NCI-H1417 (cell line): ENCODE data around the gene IL3.
A peak's percentile ranks its signal among the peaks of the same experiment; 100 is the strongest.

Source experiments
- DNase-seq, 3 experiments: peaks; one replicate each; lab custom pipeline; 2025; lab: John Stamatoyannopoulos, UW

Gene IL3, protein sequence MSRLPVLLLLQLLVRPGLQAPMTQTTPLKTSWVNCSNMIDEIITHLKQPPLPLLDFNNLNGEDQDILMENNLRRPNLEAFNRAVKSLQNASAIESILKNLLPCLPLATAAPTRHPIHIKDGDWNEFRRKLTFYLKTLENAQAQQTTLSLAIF

DNA sequence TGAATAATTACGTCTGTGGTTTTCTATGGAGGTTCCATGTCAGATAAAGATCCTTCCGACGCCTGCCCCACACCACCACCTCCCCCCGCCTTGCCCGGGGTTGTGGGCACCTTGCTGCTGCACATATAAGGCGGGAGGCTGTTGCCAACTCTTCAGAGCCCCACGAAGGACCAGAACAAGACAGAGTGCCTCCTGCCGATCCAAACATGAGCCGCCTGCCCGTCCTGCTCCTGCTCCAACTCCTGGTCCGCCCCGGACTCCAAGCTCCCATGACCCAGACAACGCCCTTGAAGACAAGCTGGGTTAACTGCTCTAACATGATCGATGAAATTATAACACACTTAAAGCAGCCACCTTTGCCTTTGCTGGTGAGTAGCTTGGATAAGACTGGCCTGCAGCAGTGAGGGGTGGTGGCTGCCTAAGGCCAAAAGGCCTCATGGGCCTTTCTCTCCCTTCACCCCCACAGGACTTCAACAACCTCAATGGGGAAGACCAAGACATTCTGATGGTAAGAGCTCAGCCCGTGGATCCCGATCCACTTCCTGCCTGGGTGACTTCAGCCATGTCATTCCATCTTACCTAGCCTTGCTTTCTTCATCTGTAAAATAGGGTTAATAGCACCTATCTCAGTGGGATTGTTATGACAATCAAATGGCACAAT lies at the start of gene IL3:
Gene IL3 (plus strand): TSS at position 155 of the 661 bp plus-strand sequence. CDS start 52 bp downstream, at position 207.
- no peak for DNase-seq

DNA sequence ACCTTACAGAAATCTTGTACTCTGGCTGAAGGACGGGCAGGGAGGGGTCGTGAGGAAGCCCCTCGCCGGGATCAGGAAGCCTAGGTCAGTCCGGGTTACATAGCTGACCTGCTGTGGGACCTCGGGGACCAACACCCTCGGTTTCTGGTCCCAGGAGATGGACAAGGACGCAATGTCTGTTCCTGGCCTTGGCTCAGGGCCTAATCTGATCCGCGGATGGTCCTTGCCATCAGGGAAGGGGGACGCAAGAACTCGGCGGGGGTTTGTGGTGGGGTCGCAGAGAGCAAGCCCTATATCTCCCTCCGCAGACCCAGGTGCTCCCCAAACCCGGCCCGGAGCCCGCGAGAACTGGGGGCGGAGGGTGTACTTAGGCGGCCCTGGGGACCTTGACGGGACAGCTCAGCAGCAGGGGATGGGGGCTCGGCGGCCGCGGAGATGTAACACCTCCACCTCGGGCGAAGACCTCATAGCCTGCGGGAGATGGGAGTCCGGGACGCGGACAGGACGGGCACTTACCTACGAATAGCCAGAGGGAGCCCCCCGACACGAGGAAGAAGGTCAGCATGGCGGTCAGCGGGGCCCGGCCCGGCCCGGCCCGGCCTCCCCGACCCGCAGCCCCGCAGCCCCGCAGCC lies 49.4 kb upstream of the IL3 start:
- peak in 2 of 3 experiments; percentile 18 to 37 for DNase-seq

DNA sequence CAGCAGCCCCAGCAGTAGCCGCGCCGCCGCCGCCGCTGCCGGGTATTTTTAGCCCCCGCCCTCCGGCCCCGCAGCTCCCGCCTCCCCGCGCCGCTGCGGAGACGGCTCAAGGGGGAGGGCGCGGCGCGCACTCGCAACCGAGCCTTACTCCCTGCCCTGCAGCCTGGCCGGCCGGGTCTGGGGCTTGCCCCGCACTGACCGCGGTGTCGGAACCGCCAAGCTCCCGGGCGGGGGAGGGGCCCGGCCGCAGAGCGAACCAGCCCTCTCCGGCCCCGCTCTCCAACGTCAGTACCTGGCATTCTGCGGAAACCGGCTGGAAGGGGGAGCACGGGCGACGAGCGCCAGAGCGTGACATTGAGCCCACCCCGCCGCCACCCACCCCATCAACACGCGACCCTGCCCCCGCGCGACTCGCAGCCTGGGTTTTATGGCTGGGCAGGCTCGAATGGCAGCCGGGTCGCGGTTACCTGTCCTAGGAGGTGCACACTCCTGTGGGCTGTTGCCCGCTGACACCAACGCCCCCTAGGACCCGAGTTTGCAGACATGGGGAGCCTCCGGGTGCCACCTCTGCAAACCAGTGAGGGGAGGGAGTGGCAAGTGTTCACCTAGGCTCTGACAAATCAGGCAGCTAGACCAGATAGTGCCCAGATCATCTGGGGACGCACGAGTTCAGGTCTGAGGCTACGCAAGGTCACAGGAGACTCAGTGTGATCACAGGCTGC lies 48.7 kb upstream of the IL3 start, which contains the start of gene ACSL6:
Gene ACSL6 (minus strand): TSS at position 37 of the 722 bp plus-strand sequence. CDS start 105 bp downstream, outside the sequence.
- DNase-seq: peak in 2 of 3 experiments; percentile 47 to 54

DNA sequence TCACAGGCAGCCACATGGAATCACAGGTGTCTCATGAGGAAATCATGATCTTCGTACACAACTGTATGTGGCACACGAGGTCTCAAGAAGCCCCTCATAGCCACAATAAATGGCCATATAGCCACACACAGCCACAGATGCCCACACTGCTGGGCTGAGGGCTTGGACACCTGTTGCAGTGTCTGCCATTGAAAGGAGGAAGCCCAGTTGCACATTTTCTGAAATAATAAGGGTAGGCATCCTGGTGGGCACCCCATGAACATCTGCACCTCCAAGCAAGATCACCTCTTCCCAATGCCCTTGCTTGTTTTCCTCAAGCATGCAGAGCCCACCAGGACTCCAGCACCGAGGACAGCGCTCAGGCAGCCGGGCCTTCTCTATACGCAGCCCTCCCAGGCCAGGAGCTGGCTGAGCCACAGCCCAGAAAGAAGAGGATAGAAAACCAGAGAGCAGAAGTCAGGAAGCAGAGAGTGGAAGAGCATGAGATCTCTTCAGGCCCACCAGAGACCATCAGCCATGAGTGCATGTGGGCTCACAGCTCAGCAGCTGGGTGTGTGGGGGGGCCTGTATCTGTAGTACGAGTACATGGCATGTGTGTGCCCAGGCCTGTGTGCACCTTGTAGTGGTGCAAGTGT lies 48.0 kb upstream of the IL3 start:
- DNase-seq: no peak

DNA sequence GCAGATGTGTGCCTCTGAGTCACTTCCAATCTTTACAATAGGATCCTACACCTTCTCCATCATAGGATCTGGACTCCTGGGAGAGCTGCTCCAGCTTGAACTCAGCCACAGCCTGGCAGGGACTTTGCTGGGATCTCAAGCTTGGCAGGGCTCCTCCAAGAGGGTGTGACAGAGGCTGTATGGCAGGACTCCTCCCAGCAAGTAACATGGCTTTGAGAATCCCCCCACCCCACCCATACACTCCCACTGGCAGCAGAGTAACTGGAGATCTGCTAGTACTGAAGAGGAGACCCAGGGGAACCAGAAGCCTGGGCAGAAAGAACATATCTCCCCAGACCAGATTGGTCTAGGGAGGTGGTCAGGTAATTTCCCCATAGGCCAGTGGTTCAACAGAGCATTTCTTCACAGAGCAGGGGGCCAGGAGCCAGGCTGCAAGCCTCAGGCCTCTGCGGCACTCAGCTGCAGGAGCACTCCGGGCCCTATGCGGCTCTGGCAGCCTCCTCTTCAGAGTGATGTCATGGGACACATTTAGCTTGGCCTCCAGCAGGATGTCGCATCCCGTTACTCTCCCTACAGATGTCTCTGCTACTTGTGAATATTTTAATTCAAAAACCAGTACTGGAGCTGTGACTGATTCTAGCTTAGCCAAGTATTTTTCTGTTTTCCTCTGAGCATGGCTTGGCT lies 47.3 kb upstream of the IL3 start:
- no peak for DNase-seq

DNA sequence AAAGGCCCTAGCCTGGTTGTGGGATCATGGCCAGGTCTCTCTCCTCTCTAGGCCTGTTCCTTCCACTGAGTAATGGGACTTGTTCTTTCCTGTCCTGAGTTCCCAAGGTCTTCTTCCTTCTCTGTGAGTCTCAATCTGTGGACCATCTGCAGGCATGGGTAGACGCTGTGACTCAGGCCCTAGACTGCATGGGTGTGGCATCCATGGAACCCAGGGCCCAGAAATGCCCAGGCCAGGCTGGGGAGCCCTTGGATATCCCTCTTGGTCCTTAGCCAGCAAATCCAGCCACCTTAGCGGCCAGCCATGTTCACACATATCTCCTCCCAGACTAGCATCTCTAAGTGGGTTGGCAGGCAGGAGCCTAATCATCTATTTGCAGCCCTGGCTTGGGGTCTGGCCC lies 46.7 kb upstream of the IL3 start:
- no peak for DNase-seq

DNA sequence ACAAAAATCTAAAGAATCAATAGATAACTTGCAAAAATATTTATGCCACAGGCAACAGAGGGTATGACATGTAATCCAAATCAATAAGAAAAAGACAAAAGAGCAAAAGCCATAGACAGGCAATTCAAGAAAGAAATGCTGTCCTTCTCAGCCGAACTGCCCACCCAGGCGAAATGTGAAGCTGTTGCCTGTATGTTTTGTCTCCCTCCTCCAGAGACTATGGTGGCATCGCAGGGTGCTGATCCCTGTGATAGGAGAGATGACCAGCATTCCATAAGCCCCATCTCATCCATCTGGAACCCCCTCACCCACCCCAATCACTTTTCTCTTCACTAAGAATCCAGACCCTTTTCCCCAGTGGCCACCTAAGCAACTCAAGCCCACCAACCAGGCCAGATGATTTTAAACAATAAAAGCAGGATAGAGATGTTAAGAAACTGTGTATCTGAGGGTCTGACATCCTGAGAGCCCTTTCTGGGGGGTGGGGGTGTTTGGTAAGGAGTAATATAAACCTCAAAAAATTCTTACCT lies 43.7 kb upstream of the IL3 start:
- DNase-seq: no peak

DNA sequence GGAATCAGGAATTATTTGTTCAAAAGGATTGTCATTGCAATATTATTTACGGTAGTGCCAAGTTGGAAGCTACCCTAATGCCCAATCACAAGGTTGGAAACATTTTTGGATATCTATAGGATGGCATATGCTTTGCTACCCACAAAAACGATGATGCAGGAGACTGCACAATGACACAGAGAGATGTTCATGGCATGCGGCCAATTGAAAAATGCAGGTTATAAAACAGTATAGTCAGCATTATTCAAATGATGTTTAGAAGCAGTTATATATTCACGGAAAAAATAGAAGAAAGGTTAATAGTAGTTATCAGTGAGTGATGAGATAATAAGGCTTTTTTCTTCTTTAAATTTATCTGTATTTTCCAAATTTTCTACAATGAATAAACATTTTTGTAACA lies 43.1 kb upstream of the IL3 start:
- no peak for DNase-seq

DNA sequence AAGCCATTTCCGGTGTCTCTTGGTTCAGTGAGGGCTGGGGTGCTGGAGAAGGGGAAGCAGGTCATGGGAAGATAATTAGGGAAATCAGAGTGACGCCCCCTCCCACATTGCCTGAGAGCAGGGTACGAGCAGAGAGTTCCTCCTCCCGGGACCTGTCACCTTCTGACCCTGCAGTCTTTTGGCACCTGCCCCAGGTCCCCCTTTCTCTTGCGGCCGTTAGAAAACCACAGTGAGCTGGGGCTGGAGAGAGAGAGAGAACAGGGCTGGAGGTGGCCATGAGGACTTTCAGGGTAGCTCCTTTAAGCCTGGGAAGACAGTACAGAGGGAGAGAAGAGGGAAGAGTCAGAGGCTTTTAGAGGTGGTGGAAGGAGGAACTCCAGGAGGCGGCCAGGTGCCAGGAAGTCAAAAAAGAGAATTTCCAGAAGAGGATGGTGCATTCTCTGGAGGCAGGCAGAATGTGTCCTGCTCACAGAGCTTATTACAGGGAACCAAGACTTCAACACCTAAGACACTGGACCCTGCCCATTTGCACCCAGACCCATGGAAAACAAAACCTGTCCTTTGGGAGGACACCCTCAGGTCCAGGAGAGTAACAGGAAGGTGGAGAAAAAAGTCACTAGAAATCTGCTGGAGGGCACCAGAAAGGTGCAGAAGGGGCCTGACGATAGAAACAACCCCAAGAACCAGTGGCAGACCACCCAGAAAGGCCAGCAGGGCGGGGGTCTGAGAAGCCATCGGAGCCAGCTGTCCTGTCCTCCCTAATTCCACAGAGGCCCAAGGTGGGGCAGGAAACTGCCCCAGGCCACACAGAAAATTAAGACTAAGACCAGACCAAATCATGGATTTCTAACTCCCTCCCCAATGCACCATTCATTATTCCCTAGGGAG lies 42.5 kb upstream of the IL3 start:
- no peak for DNase-seq

DNA sequence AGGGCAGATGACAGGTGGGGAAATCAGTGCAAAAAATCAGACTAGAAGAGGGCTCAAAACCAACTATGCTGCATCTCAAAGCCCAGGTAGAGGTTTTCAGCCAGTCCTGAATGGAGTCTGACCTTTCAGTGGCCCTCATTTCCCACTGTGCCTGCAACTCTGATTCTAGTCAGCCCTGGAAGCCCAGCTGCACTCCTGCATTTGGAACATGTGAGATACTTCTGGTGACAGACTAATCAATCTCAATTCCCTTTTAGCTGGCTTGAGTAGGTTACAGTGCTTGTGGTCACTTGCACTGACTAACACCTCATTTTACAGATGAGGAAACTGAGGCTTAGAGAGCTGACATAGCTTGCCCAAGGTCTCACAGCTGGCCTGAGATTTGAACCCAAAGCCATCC lies 41.1 kb upstream of the IL3 start:
- no peak for DNase-seq

DNA sequence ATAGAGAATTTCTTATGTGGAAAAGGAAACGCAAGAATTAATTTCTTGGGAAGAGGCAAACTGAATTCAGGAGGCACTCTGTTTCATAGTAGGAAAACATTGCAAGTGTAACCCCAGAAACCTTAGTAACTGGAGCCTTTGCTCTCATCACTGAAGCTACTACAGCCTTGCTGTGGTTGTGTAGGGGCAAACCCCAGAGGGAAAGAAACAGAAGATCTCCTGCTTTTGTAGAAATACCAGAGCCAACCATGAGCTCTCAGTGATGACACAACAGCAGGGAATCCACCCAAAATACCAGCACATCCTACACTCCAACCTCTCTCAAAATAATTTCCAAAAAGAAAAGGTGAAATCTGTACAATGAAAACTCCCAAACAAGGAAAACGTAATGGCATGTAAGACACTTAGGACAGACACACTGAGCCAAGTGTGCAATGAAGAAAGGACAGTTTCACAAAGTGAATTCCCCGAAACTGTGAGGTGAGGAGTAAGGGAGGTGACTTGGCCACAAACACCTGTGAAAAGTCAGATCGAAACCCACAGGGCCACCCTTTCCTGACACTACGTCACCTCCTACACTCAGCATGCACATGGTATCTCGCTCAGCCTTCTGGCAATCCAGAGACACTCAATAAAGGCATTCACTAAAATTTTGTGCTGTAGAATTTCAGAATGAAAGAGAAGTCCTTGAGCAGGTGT lies 40.4 kb upstream of the IL3 start:
- no peak for DNase-seq

DNA sequence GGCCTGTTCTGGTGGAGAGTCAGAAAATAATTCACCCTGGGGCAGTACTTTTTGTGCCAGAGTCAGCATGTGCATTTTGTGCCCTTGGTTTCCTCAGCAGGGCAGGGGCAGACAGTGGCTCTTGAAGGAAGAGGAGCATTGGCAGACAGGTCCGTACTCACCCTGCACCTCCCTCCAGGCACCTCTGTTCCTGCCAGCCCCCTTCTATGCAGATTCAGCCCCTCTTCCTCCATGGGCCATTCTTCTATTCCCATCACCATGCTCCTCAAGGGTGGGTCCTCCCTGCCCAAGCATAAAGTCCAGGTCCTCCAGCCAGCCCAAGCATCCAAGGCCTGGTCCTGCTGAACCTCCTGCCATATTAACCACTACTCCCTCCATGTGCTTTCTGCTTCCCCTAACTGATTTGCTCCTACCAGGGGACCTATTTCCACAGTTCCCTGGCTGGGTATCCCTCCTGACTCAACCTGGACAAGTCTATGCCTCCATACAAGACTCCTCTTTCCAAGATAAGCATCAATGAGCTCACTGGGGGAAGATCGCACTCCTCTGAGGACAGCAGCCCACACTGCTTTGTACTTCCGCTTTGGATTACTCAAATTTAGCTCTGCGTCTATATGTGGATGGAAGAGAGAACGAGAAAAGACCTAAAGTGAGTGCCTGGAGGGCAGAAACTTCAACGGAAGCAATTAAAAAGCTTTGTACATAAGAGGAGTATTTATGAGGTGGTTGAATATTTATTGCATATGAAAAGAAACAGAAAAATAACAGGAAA lies 39.7 kb upstream of the IL3 start:
- DNase-seq: peak in 1 of 3 experiments; percentile 3

DNA sequence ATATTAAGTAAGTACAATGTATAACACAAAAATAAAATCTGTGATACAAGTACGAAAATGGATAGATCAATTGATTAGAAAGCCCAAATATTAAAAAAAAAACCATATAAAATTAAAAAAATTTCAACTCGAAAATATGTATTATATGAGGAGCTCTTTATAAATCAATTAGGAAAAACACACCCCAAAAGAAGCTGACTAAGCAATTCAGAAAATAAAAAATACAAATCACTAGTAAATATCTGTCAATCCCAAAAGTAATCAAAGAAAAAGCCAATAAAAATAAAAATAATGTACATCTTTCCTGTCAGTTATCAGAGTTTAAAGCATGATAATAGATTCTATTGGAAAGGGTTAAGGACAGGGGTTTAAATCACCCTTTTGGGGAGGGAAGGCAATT lies 38.8 kb upstream of the IL3 start:
- DNase-seq: no peak

DNA sequence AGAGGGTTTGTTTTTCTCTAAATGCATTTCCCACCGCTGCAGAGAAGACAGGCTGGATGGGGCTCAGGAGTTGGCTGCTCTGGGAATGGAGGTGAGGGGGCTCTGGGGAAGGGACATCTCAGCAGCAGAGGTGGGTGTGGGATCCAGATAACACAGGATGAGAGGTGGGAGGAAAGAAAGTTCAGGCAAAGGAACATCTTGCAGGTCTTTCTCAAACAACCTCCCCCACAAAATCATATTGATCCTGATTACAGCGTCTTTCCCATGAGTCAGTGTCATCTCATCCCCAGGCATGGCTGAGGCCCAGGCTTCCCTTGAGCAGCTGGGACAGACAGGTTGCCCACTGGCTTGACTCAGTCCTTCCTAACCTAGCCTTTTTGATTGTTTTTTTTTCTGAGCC lies 37.7 kb upstream of the IL3 start:
- DNase-seq: no peak

DNA sequence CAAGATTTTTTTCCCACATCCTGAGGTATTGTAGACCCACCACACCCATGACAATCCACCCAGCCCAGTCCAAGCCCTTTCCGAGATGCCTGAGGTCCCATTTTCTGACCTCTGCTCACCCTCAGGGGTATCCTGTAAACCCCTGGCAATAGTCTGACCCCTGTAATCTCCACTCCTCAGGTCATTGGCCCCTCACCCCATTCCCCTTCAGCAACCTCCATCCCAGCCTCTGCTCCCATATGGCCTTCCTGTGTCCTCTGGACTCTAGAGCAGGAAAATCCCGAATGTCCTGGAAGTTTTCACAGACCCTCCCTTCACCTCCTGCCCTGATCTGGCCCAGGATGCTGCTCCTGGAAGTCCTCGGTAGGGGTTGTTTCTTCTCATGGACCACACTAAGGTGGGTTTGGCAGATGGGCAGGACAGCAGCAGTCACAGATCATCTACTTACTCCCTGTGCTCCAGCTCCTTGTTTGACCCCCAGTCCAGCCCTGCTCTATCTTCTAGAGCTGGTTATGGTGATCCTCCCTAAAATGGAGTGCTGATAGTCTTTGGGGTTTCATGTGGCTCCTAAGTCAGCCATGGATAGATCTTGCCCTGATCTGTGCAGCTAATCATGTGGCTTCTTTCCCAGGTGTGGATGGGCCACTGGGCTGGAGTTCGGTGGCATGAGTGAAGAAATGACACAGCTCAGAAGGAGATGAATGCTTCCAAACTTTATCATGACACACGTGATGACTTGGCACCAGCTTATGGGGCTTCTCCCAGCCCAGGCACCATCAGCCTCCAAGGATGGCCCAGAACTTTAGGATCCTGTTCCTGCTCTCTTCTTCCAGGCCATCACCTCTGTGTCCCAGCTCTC lies 37.0 kb upstream of the IL3 start:
- no peak for DNase-seq

DNA sequence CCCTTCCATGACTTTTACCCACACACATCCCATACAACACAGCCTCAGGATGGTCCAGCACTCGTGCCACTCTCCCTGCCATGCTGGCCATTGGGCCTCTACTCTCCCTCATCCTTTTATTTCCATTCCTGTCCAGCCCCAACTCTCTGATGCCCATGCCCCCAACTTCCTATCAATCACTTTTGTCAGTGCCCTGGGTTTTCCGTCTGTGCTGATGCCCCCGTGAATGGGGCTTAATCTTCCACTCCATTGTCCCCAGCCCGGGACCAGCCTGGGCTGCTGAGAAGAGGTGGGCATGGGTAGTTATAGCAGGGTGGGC lies 36.4 kb upstream of the IL3 start:
- DNase-seq: no peak

DNA sequence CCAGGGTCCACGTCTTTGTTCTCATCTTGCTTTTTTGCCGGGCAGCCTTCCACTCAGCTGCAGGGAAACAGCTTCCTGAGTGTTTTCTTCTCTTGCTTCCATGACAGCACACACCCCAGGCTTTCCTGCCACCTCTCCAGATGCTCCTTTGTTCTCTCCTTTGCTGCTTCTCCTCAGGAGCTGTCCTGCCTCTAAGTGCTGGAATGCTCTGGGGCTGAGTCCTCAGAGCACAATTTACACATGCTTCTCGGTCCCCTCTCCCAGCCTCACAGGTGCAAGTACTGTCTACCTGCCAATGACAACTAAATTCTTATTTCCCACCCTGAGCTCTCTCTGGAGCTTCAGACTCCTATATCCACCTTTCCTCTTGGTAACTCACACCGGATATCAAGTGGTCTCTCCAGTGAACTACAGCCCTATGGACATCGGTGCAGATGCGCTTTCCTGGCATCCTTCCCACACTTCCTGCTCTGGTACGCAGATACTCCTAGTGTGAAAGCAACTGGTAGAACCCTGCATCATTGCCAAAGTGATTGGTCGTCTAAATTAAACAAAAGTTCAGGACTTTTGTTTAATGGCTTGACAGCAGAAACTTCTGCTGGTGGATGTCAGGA lies 35.6 kb upstream of the IL3 start:
- no peak for DNase-seq
